HFFc6 (cell line): ENCODE data around the gene HOXB2. TPM values are rescaled to one million over a fixed set of nuclear protein-coding genes. Genes with fewer than 3 reads are reported as not detected.

ENCODE experiments used
- DNase-seq: peaks from one replicate; pipeline ENCODE4 v3.0.0-alpha.2; 2018
- H3K27ac Mint-ChIP-seq: 2 replicates; pipeline ENCODE4 v1.8.0; 2020; ENCODE audit warnings: mild to moderate bottlenecking, mixed read lengths
- H3K27me3 Mint-ChIP-seq: 2 replicates; pipeline ENCODE4 v1.8.0; 2021; ENCODE audit warnings: mild to moderate bottlenecking, moderate library complexity, mixed read lengths; ENCODE audit not compliant: insufficient read depth
- H3K36me3 Mint-ChIP-seq: 2 replicates; pipeline ENCODE4 v1.8.0; 2021; ENCODE audit warnings: low read depth, mixed read lengths
- H3K4me1 Mint-ChIP-seq: 2 replicates; pipeline ENCODE4 v1.8.0; 2020; ENCODE audit warnings: low read depth, mixed read lengths
- H3K4me3 Mint-ChIP-seq: 2 replicates; pipeline ENCODE4 v1.8.0; 2020; ENCODE audit warnings: mild to moderate bottlenecking, moderate library complexity, mixed read lengths
- H3K9me3 Mint-ChIP-seq: 2 replicates; pipeline ENCODE4 v1.8.0; 2020; ENCODE audit warnings: mild to moderate bottlenecking, mixed read lengths
- total RNA-seq, 6 experiments: library from RNA; stranded (reverse); fragmentation: NEBNext Ultra II Directional; extraction: Animal tissue kit (Norgen Biotek cat#: 25700); gene quantifications; 2 replicates in 1 of 6; 3 replicates in 5 of 6; pipeline ENCODE4 v1.2.3, GENCODE V29; 2021
- TF ChIP-seq, protein P1 (sequence below): fragments of 200-600 bp; sonication (generic); IDR thresholded peaks from 2 replicates; pipeline ENCODE4 v1.5.0; 2021; ENCODE audit warnings: antibody characterized with exemption, mild to moderate bottlenecking

The HOXB2 gene
- total RNA-seq, 6 experiments from 2014 or later = not detected

- no peaks in the 10 kb centered on the region for H3K36me3 Mint-ChIP-seq
- H3K9me3 Mint-ChIP-seq = no peaks in the 10 kb centered on the region
- no peak overlapping the region for H3K4me3 Mint-ChIP-seq
- no peak overlapping the region for H3K27ac Mint-ChIP-seq
- H3K4me1 Mint-ChIP-seq = no peaks in the 10 kb centered on the region; the same call in 1 of the 2 replicates
- no peak for DNase-seq
- TF ChIP-seq, protein P1, sequence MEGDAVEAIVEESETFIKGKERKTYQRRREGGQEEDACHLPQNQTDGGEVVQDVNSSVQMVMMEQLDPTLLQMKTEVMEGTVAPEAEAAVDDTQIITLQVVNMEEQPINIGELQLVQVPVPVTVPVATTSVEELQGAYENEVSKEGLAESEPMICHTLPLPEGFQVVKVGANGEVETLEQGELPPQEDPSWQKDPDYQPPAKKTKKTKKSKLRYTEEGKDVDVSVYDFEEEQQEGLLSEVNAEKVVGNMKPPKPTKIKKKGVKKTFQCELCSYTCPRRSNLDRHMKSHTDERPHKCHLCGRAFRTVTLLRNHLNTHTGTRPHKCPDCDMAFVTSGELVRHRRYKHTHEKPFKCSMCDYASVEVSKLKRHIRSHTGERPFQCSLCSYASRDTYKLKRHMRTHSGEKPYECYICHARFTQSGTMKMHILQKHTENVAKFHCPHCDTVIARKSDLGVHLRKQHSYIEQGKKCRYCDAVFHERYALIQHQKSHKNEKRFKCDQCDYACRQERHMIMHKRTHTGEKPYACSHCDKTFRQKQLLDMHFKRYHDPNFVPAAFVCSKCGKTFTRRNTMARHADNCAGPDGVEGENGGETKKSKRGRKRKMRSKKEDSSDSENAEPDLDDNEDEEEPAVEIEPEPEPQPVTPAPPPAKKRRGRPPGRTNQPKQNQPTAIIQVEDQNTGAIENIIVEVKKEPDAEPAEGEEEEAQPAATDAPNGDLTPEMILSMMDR = no peak
- peaks cover 46% of the 10 kb centered on the region for H3K27me3 Mint-ChIP-seq
Measured at GRCh38 chr17:48571826-48572417, 27.0 kb upstream of the HOXB2 start.

DNA sequence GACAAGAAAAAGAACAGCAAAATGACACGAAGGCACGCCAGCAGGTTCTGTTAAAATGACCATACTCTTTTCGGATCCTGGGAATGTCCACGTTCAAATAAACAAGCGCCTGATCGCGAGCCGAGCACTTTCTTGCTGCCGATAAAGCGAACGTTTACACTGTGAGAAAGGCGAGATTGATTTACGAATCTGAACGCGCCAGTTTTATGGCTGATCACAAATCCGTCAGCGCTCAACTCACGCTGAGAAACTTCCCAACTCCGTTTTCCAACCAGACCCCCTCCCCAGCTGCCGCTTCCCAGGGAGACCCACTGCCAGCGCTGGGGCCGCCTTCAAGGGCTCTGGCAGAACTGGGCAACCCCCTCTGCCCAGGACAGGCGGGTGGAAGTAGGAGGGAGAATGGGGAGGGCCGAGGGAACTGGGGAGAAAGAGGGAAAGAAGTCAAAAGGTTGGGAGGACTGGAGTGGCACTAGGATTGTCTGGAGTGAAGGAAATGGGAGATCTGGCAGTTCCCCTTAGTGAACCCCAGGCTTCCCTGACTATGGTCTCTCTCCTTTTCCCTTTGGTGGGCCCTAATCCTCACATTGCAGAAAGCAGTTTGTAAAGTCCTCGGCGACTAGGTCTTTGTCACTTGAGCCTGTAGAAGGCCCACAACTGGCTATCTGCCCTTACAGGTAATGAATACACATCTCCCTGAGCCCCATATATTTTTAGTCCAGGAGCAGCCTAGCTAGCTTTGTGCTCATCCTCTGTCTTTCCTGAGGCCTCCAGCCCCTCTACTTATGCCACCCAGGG lies 26.3 kb upstream of the HOXB2 start:
- Mint-ChIP-seq H3K9me3 (no peaks in the 10 kb centered on the region), H3K27me3 (peaks cover 41% of the 10 kb centered on the region), H3K4me1 (no peaks in the 10 kb centered on the region; the same call in 1 of the 2 replicates), H3K27ac (no peak overlapping the region), H3K36me3 (no peaks in the 10 kb centered on the region), H3K4me3 (peak overlapping the region; percentile 58; the same call in 1 of the 2 replicates)
- no peak for DNase-seq
- TF ChIP-seq, protein P1 = no peak

DNA sequence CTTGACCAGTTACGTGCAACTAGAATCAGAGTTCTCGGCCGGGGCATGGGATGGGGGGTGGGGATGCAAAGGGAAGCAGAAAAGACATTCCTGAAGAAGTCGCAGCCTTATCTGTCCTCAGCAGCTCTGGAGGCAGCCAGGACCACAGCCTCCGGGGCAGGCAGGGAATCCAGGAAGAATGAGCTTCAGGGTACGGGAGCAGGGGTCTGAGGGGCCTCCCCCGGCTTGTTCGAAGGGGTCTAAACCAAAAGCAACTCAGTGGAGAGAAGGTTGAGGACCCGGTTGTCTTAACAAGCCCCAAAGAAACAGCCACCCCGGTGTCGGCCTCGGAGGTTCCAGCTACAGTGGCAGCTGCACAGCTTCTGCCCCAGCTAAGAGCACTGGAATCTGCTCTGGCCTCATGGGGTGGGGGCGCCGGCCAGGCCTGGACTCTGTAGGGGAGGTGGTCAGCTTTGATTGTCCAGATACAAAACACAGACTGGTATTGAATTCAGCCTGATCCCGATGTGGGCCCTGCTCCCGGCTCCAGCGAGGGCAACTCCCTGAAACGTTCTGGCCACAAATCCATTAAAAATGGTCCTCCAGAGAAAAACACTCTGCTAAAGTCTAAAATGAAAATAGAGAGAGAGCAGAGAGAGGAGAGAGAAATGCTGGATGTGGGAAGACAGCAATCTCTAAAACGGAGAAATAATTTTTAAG lies 25.6 kb upstream of the HOXB2 start:
- H3K27me3 Mint-ChIP-seq = peaks cover 35% of the 10 kb centered on the region
- TF ChIP-seq, protein P1 = no peak
- no peaks in the 10 kb centered on the region; the same call in 1 of the 2 replicates for H3K4me1 Mint-ChIP-seq
- H3K4me3 Mint-ChIP-seq = peak overlapping the region; percentile 58; the same call in 1 of the 2 replicates
- no peaks in the 10 kb centered on the region for H3K36me3 Mint-ChIP-seq
- H3K27ac Mint-ChIP-seq = no peak overlapping the region
- no peaks in the 10 kb centered on the region for H3K9me3 Mint-ChIP-seq
- no peak for DNase-seq

DNA sequence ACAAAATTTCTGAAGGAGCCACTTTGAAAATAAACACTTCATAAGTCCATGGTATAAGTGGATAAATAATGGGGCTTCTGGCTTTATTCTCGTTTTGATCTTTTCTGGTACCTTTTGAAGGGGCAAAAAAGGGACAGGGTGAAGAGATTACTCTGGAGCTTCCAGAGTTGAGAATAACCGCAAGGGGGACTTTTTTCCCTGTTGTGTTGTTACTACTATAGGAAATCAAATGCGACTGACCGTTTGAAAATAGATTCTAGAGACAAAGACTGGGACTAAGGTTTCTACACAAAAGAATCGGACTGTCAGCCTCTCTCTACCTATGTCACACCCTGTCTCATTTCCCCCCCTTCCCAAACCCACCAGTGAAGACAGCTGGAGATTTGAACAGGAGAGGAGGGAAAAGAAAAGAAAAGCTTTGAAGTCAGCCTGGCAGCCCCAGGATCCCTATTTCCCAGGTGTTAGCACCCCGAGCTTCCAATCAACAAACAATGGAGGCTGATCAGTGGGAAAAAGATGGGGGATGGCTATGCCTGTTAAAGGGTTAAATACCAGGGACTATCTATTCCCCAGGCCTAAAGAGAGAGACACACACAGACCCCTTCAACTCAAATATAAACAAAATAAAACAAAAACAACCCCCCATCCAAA lies 24.9 kb upstream of the HOXB2 start:
- Mint-ChIP-seq H3K4me3 (no peak overlapping the region), H3K4me1 (no peaks in the 10 kb centered on the region; the same call in 1 of the 2 replicates), H3K27me3 (peaks cover 29% of the 10 kb centered on the region), H3K9me3 (no peaks in the 10 kb centered on the region), H3K36me3 (no peaks in the 10 kb centered on the region), H3K27ac (no peak overlapping the region)
- DNase-seq = no peak
- TF ChIP-seq, protein P1 = 0 out of 2 replicates have a peak, but pooled peaks have one; percentile 14

DNA sequence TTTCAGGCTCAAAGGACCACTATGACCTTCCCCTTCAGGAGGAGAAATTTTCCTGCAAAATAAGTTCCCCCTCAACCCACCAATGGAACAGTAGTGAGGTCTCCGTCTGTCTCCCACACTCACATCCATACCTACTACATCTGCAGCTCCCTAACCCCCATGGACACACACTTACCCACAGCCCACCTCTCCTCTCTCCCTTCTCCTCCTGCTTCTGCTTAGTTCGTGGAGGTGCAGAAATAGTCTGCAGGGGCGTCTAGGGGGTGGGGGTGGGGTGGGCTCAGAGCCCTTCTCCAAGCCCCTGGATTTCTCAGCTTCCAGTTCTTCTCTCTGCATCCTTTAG lies 24.3 kb upstream of the HOXB2 start:
- no peaks in the 10 kb centered on the region; the same call in 1 of the 2 replicates for H3K4me1 Mint-ChIP-seq

More for the DNA sequence above, 24.3 kb upstream of the HOXB2 start:
- peaks cover 27% of the 10 kb centered on the region for H3K27me3 Mint-ChIP-seq
- no peak overlapping the region for H3K4me3 Mint-ChIP-seq
- H3K27ac Mint-ChIP-seq = no peak overlapping the region
- H3K36me3 Mint-ChIP-seq = no peaks in the 10 kb centered on the region
- TF ChIP-seq, protein P1 = no peak
- no peaks in the 10 kb centered on the region for H3K9me3 Mint-ChIP-seq
- no peak for DNase-seq
